ENCODE results near the gene MRPL21. TPM values are rescaled to one million over a fixed set of nuclear protein-coding genes. Genes with fewer than 3 reads are reported as not detected.

The MRPL21 gene
- total RNA-seq, 2 donors from 2014 or later = 41.1 to 76.9 TPM

- Histone ChIP-seq H3K36me3 (no peaks in the 10 kb centered on the region), H3K4me1 (replicated peaks) (no peaks in the 10 kb centered on the region), H3K27me3 (replicated peaks; ENCODE audit: insufficient read depth) (no peaks in the 10 kb centered on the region), H3K4me3 (peak overlapping the region in 1 of 2 donors; percentile 22), H3K27ac (no peak overlapping the region), H3K9me3 (no peaks in the 10 kb centered on the region)
- intact Hi-C loops (cut with DNase I) = no loop called here
- no peak for DNase-seq (ENCODE audit: low spot score)
- 83% methylated on average over 3 of the region's 3 CpGs for WGBS
- TF ChIP-seq CTCF (IDR thresholded peaks at IDR 0.05) = no peak
- TF ChIP-seq POLR2AphosphoS5 (IDR thresholded peaks at IDR 0.05) = no peak
- TF ChIP-seq POLR2A (IDR thresholded peaks at IDR 0.05) = no peak
Measured at GRCh38 chr11:68844376-68844775, 59.3 kb downstream of the MRPL21 start.

GRCh38 chr11:68843703-68844312 is 59.8 kb downstream of the MRPL21 start:
- H3K9me3 ChIP-seq = no peaks in the 10 kb centered on the region
- no peak for TF ChIP-seq POLR2A (IDR thresholded peaks at IDR 0.05)
- TF ChIP-seq CTCF (IDR thresholded peaks at IDR 0.05) = peak; percentile 16 to 89 (median 62)
- TF ChIP-seq POLR2AphosphoS5 (IDR thresholded peaks at IDR 0.05) = peak; percentile 67
- H3K27ac ChIP-seq = peak overlapping the region in 1 of 2 donors; percentile 2
- WGBS = 7% methylated on average over 53 of the region's 54 CpGs
- intact Hi-C loops (cut with DNase I) = no loop called here
- no peaks in the 10 kb centered on the region for H3K27me3 ChIP-seq (replicated peaks; ENCODE audit: insufficient read depth)
- DNase-seq (ENCODE audit: low spot score) = peak; percentile 80
- H3K4me3 ChIP-seq = peak overlapping the region; percentile 6 to 22
- no peaks in the 10 kb centered on the region for H3K4me1 ChIP-seq (replicated peaks)
- no peaks in the 10 kb centered on the region for H3K36me3 ChIP-seq

GRCh38 chr11:68843052-68843561 is 60.5 kb downstream of the MRPL21 start:
- intact Hi-C loops (cut with DNase I) = no loop called here
- no peak overlapping the region for H3K27ac ChIP-seq
- H3K4me3 ChIP-seq = peak overlapping the region; percentile 9 to 74
- no peaks in the 10 kb centered on the region for H3K27me3 ChIP-seq (replicated peaks; ENCODE audit: insufficient read depth)
- TF ChIP-seq CTCF (IDR thresholded peaks at IDR 0.05) (no peak), POLR2AphosphoS5 (IDR thresholded peaks at IDR 0.05) (no peak), POLR2A (IDR thresholded peaks at IDR 0.05) (no peak)
- no peaks in the 10 kb centered on the region for H3K9me3 ChIP-seq
- no peaks in the 10 kb centered on the region for H3K36me3 ChIP-seq
- 42% methylated on average over 23 of the region's 23 CpGs for WGBS
- peaks cover 6% of the 10 kb centered on the region for H3K4me1 ChIP-seq (replicated peaks)
- no peak for DNase-seq (ENCODE audit: low spot score)

- intact Hi-C loops (cut with DNase I) = no loop called here
- peak overlapping the region in 1 of 2 donors; percentile 89 for H3K27ac ChIP-seq
Measured at GRCh38 chr11:68842427-68843051, 61.1 kb downstream of the MRPL21 start.

More at GRCh38 chr11:68842427-68843051, 61.1 kb downstream of the MRPL21 start:
- no peaks in the 10 kb centered on the region for H3K9me3 ChIP-seq
- peak overlapping the region; percentile 9 to 74 for H3K4me3 ChIP-seq
- H3K27me3 ChIP-seq (replicated peaks; ENCODE audit: insufficient read depth) = no peaks in the 10 kb centered on the region
- peaks cover 11% of the 10 kb centered on the region for H3K4me1 ChIP-seq (replicated peaks)
- WGBS = 33% methylated on average over 25 of the region's 25 CpGs
- DNase-seq (ENCODE audit: low spot score) = no peak
- TF ChIP-seq POLR2AphosphoS5 (IDR thresholded peaks at IDR 0.05) (no peak), CTCF (IDR thresholded peaks at IDR 0.05) (no peak), POLR2A (IDR thresholded peaks at IDR 0.05) (no peak)
- H3K36me3 ChIP-seq = no peaks in the 10 kb centered on the region

Measured in prostate gland (tissue), 2 donors.